Vagina (tissue), 2 donors: ENCODE results near the gene MLN.

Source experiments
- POLR2A ChIP-seq, 2 donors: fragments of 450-650 bp; IDR thresholded peaks; one replicate each; pipeline ENCODE4 v1.6.1; 2017; ENCODE audit warnings: antibody characterized with exemption in 2 of 2, mild to moderate bottlenecking in 2 of 2, moderate library complexity in 2 of 2
- POLR2AphosphoS5 ChIP-seq, 2 donors: sonication (generic); formaldehyde crosslinking; IDR thresholded peaks; one replicate each; pipeline ENCODE4 v1.9.0; 2017; ENCODE audit warnings: antibody characterized with exemption in 2 of 2, mild to moderate bottlenecking in 2 of 2, low read depth in 1 of 2; ENCODE audit not compliant: insufficient read depth in 1 of 2
- TF ChIP-seq, protein P1 (sequence below), 3 experiments: fragments of 450-650 bp in 2 of 3; fragments of 200-600 bp in 1 of 3; sonication (generic) in 1 of 3; IDR thresholded peaks; one replicate each; pipeline ENCODE4 v1.5.1; 2017 to 2019; ENCODE audit warnings: antibody characterized with exemption in 3 of 3, mild to moderate bottlenecking in 2 of 3, moderate library complexity in 2 of 3

DNA sequence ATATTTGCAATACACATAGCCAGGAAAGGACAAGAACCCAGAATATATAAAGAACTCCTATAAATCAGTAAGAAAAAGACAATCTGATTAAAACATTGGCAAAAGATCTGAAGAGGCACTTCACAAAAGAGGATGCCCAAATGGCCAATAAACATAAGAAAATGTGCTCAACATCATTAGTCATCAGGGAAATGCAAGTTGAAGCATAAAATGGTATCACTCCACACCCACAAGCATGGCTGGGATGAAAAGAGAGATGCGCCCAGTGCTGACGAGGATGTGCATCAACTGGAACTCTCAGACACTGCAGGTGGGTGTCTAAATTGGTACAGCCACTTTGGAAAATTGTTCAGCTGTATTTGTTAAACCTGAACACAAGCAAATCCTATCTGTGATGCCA, 42.4 kb upstream of the MLN start:
- no peak for TF ChIP-seq POLR2AphosphoS5 (IDR thresholded peaks at IDR 0.05; ENCODE audit: insufficient read depth in 1 of 2, low read depth in 1 of 2)
- TF ChIP-seq, protein P1, sequence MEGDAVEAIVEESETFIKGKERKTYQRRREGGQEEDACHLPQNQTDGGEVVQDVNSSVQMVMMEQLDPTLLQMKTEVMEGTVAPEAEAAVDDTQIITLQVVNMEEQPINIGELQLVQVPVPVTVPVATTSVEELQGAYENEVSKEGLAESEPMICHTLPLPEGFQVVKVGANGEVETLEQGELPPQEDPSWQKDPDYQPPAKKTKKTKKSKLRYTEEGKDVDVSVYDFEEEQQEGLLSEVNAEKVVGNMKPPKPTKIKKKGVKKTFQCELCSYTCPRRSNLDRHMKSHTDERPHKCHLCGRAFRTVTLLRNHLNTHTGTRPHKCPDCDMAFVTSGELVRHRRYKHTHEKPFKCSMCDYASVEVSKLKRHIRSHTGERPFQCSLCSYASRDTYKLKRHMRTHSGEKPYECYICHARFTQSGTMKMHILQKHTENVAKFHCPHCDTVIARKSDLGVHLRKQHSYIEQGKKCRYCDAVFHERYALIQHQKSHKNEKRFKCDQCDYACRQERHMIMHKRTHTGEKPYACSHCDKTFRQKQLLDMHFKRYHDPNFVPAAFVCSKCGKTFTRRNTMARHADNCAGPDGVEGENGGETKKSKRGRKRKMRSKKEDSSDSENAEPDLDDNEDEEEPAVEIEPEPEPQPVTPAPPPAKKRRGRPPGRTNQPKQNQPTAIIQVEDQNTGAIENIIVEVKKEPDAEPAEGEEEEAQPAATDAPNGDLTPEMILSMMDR (IDR thresholded peaks at IDR 0.05): no peak
- TF ChIP-seq POLR2A (IDR thresholded peaks at IDR 0.05): no peak
